Muscle of leg (tissue), 16 donors: Measurements from ENCODE around the gene ZNF547. TPM values are rescaled to one million over a fixed set of nuclear protein-coding genes. Genes with fewer than 3 reads are reported as not detected.

ENCODE experiments used
- DNase-seq: peaks from one replicate; pipeline ENCODE4 v3.0.0; 2013
- H3K27ac ChIP-seq: one replicate; pipeline ENCODE4 v1.5.1; 2013; ENCODE audit warnings: mild to moderate bottlenecking, low read length, control low read depth
- H3K27me3 ChIP-seq: one replicate; pipeline ENCODE4 v1.6.1; 2013; ENCODE audit warnings: low read length; ENCODE audit not compliant: control insufficient read depth, insufficient read depth
- H3K36me3 ChIP-seq: one replicate; pipeline ENCODE4 v1.6.1; 2013; ENCODE audit warnings: low read length; ENCODE audit not compliant: control insufficient read depth, insufficient read depth
- H3K4me1 ChIP-seq: one replicate; pipeline ENCODE4 v1.6.1; 2013; ENCODE audit warnings: low read length; ENCODE audit not compliant: control insufficient read depth, insufficient read depth
- H3K4me3 ChIP-seq: one replicate; pipeline ENCODE4 v1.5.1; 2013; ENCODE audit warnings: low read length, control low read depth
- H3K9me3 ChIP-seq: replicated peaks from 2 replicates; pipeline ENCODE4 v1.6.1; 2013; ENCODE audit warnings: low read depth, low read length; ENCODE audit not compliant: control insufficient read depth
- WGBS: methylation state at CpG from one replicate; pipeline ENCODE4 v1.1.5; 2013; ENCODE audit warnings: missing lambda C conversion rate; ENCODE audit not compliant: insufficient coverage; 5-methylcytosine and 5-hydroxymethylcytosine counted together
- long read RNA-seq, 11 donors: transcript quantifications; one replicate each; lab custom pipeline, GENCODE V29; 2026
- polyA plus RNA-seq, 8 donors: library from polyadenylated mRNA; unstranded; fragments of 120-200 nt; gene quantifications; one replicate each; pipeline versions ENCODE4 v1.2.1 to v1.2.3, GENCODE V29; 2013; ENCODE audit warnings: inconsistent platforms in 1 of 8, low replicate concordance in 1 of 8; ENCODE audit not compliant: insufficient read length in 8 of 8, insufficient read depth in 1 of 8
- total RNA-seq: library from RNA; stranded (reverse); fragments of 120-200 nt; gene quantifications from one replicate; pipeline ENCODE4 v1.2.4, GENCODE V29; 2013

ZNF547 gene
- total RNA-seq: 4.7 TPM
- 1 to 10 TPM; 2.4 to 4.7 (median 3.4) TPM for polyA plus RNA-seq
- long read RNA-seq, donor 1: 0 reads
- long read RNA-seq, donor 2: 0 reads
- long read RNA-seq, donor 3, partial matches to known transcripts: 0 of 1 reads
- long read RNA-seq, donor 3, other reads (novel, unspliced or antisense): 0 of 1 reads
- long read RNA-seq, donor 4: 0 reads
- long read RNA-seq, donor 5, partial matches to known transcripts: 0 of 1 reads
- long read RNA-seq, donor 5, other reads (novel, unspliced or antisense): 0 of 1 reads
- long read RNA-seq, donor 6, partial matches to known transcripts: 0 of 5 reads
- long read RNA-seq, donor 6, other reads (novel, unspliced or antisense): 5 of 5 reads
- long read RNA-seq, donor 7, partial matches to known transcripts: 0 of 2 reads
- long read RNA-seq, donor 7, other reads (novel, unspliced or antisense): 0 of 2 reads
- long read RNA-seq, donor 8: 0 reads
- long read RNA-seq, donor 9: 0 reads
- long read RNA-seq, donor 10: 0 reads
- long read RNA-seq, donor 11, partial matches to known transcripts: 0 of 1 reads
- long read RNA-seq, donor 11, other reads (novel, unspliced or antisense): 0 of 1 reads

- Histone ChIP-seq H3K9me3 (no peaks in the 10 kb centered on the region), H3K4me3 (peak within 1 kb of the TSS; percentile 84), H3K36me3 (peaks cover 14% of the 10 kb centered on the region), H3K27ac (peak within 1 kb of the TSS; percentile 96), H3K4me1 (peaks cover 11% of the 10 kb centered on the region), H3K27me3 (no peaks in the 10 kb centered on the region)
- DNase-seq: peak; percentile 100
- under 1% methylated on average over 46 of the region's 47 CpGs for WGBS
Observed at GRCh38 chr19:57362997-57363687, at the start of gene ZNF547, which contains the start of gene TRAPPC2B. Gene ZNF547, plus strand, starts transcription at chr19:57363551. Its CDS starts 5,005 bp downstream, at chr19:57368556. Gene TRAPPC2B, plus strand, starts transcription at chr19:57363551. Its CDS starts 1,283 bp downstream, at chr19:57364834.

- DNase-seq: no peak
- H3K36me3 ChIP-seq: no peaks in the 10 kb centered on the region
- H3K4me3 ChIP-seq: no peak overlapping the region
- 67% methylated on average over 1 of the region's 4 CpGs for WGBS
- H3K4me1 ChIP-seq: no peaks in the 10 kb centered on the region
- H3K9me3 ChIP-seq: no peaks in the 10 kb centered on the region
- peaks cover 20% of the 10 kb centered on the region for H3K27me3 ChIP-seq
- no peak overlapping the region for H3K27ac ChIP-seq
Observed at GRCh38 chr19:57314146-57314545, 49.2 kb upstream of the ZNF547 start.

GRCh38 chr19:57317503-57317902, 45.8 kb upstream of the ZNF547 start:
- no peak for DNase-seq
- no peak overlapping the region for H3K4me3 ChIP-seq
- no peak overlapping the region for H3K27ac ChIP-seq
- H3K4me1 ChIP-seq: peaks cover 12% of the 10 kb centered on the region
- 4% methylated on average over 22 of the region's 29 CpGs for WGBS
- H3K9me3 ChIP-seq: no peaks in the 10 kb centered on the region
- peaks cover 5% of the 10 kb centered on the region for H3K36me3 ChIP-seq
- peaks cover 18% of the 10 kb centered on the region for H3K27me3 ChIP-seq

GRCh38 chr19:57319869-57320179, 43.5 kb upstream of the ZNF547 start:
- no peak for DNase-seq
- peak overlapping the region; percentile 94 for H3K27ac ChIP-seq
- WGBS: no CpG with 5 or more reads among the region's 1 CpG

GRCh38 chr19:57320180-57321084, 42.9 kb upstream of the ZNF547 start, which contains the start of gene ZNF543:
Gene ZNF543, plus strand, starts transcription at chr19:57320472. Its CDS starts 382 bp downstream, at chr19:57320854.
- H3K4me3 ChIP-seq: peak within 1 kb of the TSS; percentile 92
- H3K4me1 ChIP-seq: peaks cover 12% of the 10 kb centered on the region
- peak within 1 kb of the TSS; percentile 94 for H3K27ac ChIP-seq
- H3K9me3 ChIP-seq: no peaks in the 10 kb centered on the region
- 0% methylated on average over 66 of the region's 71 CpGs for WGBS
- H3K36me3 ChIP-seq: peaks cover 24% of the 10 kb centered on the region
- H3K27me3 ChIP-seq: peaks cover 18% of the 10 kb centered on the region
- peak; percentile 99 for DNase-seq

More at GRCh38 chr19:57319869-57320179, 43.5 kb upstream of the ZNF547 start:
- H3K4me3 ChIP-seq: peak overlapping the region; percentile 92
- no peaks in the 10 kb centered on the region for H3K9me3 ChIP-seq
- peaks cover 18% of the 10 kb centered on the region for H3K27me3 ChIP-seq
- peaks cover 18% of the 10 kb centered on the region for H3K36me3 ChIP-seq
- H3K4me1 ChIP-seq: peaks cover 12% of the 10 kb centered on the region

GRCh38 chr19:57321116-57321515, 42.2 kb upstream of the ZNF547 start:
- WGBS: 57% methylated on average over 5 of the region's 8 CpGs
- Histone ChIP-seq H3K9me3 (no peaks in the 10 kb centered on the region), H3K36me3 (peaks cover 31% of the 10 kb centered on the region), H3K4me1 (peaks cover 12% of the 10 kb centered on the region), H3K27ac (peak overlapping the region; percentile 88), H3K4me3 (peak overlapping the region; percentile 92), H3K27me3 (peaks cover 18% of the 10 kb centered on the region)
- no peak for DNase-seq

GRCh38 chr19:57321751-57322150, 41.6 kb upstream of the ZNF547 start:
- Histone ChIP-seq H3K4me1 (peaks cover 12% of the 10 kb centered on the region), H3K4me3 (no peak overlapping the region), H3K9me3 (no peaks in the 10 kb centered on the region), H3K27me3 (peaks cover 16% of the 10 kb centered on the region), H3K27ac (no peak overlapping the region), H3K36me3 (peaks cover 37% of the 10 kb centered on the region)
- DNase-seq: no peak
- WGBS: 83% methylated on average over 2 of the region's 3 CpGs

GRCh38 chr19:57324992-57325391, 38.4 kb upstream of the ZNF547 start:
- H3K9me3 ChIP-seq: peaks cover 4% of the 10 kb centered on the region
- H3K4me3 ChIP-seq: no peak overlapping the region
- H3K27me3 ChIP-seq: no peaks in the 10 kb centered on the region

GRCh38 chr19:57327993-57328392, 35.4 kb upstream of the ZNF547 start:
- no CpG with 5 or more reads among the region's 8 CpGs for WGBS
- no peak overlapping the region for H3K4me3 ChIP-seq
- H3K27ac ChIP-seq: no peak overlapping the region
- DNase-seq: no peak
- H3K9me3 ChIP-seq: peaks cover 4% of the 10 kb centered on the region
- no peaks in the 10 kb centered on the region for H3K4me1 ChIP-seq
- no peaks in the 10 kb centered on the region for H3K27me3 ChIP-seq
- H3K36me3 ChIP-seq: peaks cover 60% of the 10 kb centered on the region

More at GRCh38 chr19:57324992-57325391, 38.4 kb upstream of the ZNF547 start:
- H3K27ac ChIP-seq: no peak overlapping the region
- peaks cover 65% of the 10 kb centered on the region for H3K36me3 ChIP-seq
- no peak for DNase-seq
- peaks cover 12% of the 10 kb centered on the region for H3K4me1 ChIP-seq
